ENCODE data around the gene KIAA0930.

KIAA0930 gene

GRCh38 chr22:45171830-45172229, 68.9 kb downstream of the KIAA0930 start:
- FAIRE-seq, result no peak

- no peak for FAIRE-seq
Measured at GRCh38 chr22:45169591-45170466, 70.9 kb downstream of the KIAA0930 start.

GRCh38 chr22:45166932-45167331, 73.8 kb downstream of the KIAA0930 start:
- FAIRE-seq, result no peak

GRCh38 chr22:45164270-45165088, 76.2 kb downstream of the KIAA0930 start:
- FAIRE-seq, result no peak

GRCh38 chr22:45163451-45164269, 77.0 kb downstream of the KIAA0930 start, which contains the start of gene NUP50:
Gene NUP50 (plus strand): TSS chr22:45163925. CDS start chr22:45168178, 4,253 bp downstream.
- no peak for FAIRE-seq

- no peak for FAIRE-seq
Measured at GRCh38 chr22:45163099-45163450, 77.6 kb downstream of the KIAA0930 start.

- FAIRE-seq, result no peak
Measured at GRCh38 chr22:45162531-45162930, 78.2 kb downstream of the KIAA0930 start.

- no peak for FAIRE-seq
Measured at GRCh38 chr22:45159652-45160462, 80.8 kb downstream of the KIAA0930 start.

- no peak for FAIRE-seq
Measured at GRCh38 chr22:45157907-45158306, 82.8 kb downstream of the KIAA0930 start.

- no peak for FAIRE-seq
Measured at GRCh38 chr22:45155050-45155840, 85.4 kb downstream of the KIAA0930 start.

- FAIRE-seq, result no peak
Measured at GRCh38 chr22:45154383-45154782, 86.3 kb downstream of the KIAA0930 start.

GRCh38 chr22:45151503-45151902, 89.2 kb downstream of the KIAA0930 start:
- no peak for FAIRE-seq

GRCh38 chr22:45150139-45150538, 90.6 kb downstream of the KIAA0930 start:
- no peak for FAIRE-seq

GRCh38 chr22:45149671-45150070, 91.0 kb downstream of the KIAA0930 start:
- no peak for FAIRE-seq

GRCh38 chr22:45144916-45145315, 95.8 kb downstream of the KIAA0930 start:
- FAIRE-seq, result no peak

GRCh38 chr22:45142376-45142775, 98.3 kb downstream of the KIAA0930 start:
- no peak for FAIRE-seq

All from islet of Langerhans (tissue), 1 donor.